GM12873 (cell line): Measurements from ENCODE around the gene CNFN.

Experiments
- TF ChIP-seq, protein P1 (sequence below): IDR thresholded peaks from 2 replicates; pipeline ENCODE4 v1.5.1; 2012; ENCODE audit warnings: low read depth, mild to moderate bottlenecking, moderate library complexity, low read length, control low read depth; ENCODE audit not compliant: insufficient read depth; ENCODE audit errors: missing control alignments

Gene CNFN

DNA sequence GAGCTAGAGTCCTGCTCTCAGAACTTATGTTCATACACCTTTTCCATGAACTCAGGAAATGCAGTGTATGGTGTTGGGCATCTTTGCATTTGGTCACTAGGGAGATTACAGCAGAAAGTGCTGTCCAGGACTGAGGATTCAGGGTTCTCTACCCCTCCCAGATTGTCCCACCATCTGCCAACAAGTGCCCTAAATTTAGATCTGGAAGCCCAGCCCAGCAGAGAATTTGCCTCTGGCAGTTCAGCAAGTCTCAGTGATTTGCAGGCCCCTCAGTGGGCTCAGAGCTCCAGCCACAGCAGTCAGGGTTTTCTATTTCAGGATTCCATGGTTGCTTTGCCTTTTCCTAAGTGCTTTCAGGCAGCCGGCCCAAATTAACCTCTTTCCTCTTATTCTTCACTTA lies 23.4 kb downstream of the CNFN start:
- TF ChIP-seq, protein P1, sequence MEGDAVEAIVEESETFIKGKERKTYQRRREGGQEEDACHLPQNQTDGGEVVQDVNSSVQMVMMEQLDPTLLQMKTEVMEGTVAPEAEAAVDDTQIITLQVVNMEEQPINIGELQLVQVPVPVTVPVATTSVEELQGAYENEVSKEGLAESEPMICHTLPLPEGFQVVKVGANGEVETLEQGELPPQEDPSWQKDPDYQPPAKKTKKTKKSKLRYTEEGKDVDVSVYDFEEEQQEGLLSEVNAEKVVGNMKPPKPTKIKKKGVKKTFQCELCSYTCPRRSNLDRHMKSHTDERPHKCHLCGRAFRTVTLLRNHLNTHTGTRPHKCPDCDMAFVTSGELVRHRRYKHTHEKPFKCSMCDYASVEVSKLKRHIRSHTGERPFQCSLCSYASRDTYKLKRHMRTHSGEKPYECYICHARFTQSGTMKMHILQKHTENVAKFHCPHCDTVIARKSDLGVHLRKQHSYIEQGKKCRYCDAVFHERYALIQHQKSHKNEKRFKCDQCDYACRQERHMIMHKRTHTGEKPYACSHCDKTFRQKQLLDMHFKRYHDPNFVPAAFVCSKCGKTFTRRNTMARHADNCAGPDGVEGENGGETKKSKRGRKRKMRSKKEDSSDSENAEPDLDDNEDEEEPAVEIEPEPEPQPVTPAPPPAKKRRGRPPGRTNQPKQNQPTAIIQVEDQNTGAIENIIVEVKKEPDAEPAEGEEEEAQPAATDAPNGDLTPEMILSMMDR, result no peak

DNA sequence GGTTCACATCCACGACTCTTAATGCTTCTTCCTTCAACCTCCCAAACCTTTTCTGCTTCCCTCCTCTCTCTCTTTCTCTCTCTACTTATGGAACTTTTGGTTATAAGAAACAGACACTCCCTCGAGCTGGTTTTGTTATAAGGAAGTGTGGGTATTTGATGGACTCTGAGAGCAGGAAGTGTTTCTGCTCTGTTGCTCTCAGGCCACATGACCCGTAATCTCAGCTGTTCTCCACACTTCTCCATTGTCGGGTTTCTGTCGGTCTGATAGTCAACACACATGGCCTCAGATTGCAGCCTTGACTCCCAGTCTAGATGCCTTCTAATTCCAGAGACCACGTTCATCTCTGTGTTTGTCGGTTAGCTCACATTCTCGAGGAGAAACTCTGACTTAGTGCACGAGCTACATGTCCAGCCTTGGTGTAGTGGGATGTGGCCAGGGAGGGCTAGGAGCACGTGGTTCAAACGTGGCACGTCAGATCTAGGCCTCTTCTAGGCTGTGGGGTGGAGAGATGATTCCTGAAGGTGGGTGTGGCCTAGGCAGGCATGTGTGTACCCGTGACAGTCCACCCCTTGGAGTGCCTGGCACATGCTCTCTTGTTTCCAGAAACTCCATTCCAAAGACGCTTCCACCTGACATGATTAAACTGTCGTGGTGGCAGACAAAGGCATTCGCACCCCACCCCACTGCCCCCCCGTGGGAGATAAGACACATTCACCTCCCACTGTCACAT lies 26.3 kb downstream of the CNFN start:
- TF ChIP-seq, protein P1, result no peak

DNA sequence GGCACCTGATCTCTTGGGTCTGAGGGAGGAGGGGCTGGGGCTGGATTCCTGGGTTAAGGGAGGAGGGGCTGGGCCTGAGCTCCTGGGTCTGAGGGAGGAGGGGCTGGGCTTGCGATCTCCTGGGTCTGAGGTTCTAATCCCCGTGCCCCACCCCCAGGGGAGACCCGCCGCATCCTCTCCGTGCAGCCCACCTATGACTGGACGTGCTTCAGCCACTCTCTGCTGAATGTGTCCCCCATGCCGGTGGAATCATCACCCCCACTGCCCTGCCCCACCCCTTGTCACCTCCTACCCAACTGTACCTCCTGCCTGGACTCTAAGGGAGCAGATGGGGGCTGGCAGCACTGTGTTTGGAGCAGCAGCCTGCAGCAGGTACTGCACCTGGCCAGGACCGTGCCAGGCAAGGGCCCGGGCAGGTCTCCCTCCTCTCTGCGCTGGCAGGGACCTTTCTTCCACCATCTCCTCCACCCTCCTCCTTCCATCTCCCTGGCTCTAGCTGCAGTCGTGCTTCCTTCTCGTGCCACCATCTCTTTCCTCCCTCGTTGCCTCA lies 27.1 kb downstream of the CNFN start:
- TF ChIP-seq, protein P1, result no peak

DNA sequence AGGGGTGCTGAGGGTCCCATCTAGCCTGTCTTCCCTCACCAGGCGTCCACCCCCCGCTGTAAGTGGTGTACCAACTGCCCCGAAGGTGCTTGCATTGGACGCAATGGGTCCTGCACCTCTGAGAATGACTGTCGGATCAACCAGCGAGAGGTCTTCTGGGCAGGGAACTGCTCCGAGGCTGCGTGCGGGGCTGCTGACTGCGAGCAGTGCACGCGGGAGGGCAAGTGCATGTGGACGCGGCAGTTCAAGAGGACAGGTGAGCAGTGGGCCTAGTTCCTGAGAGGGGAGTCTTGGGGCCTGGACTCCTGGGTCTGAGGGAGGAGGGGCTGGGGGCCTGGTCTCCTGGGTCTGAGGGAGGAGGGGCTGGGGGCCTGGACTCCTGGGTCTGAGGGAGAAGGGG lies 27.8 kb downstream of the CNFN start:
- TF ChIP-seq, protein P1, result no peak

DNA sequence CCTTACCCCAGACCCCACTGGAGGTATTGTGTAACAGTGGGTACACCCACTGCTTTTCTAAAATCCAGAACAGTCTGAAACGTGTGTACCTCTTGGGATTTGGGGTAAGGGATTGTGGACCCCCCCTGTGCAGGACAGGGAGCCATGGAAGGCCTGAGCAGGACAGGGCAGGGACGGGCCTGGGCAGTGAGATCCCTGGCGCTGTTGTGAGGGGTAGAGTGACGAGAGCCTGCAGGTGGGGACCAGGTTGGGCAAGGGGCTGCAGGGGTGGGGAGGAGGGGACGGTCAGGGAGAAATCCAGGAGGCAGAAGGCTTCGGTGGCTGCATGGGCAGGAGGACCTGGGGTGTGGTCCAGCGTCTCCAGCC lies 28.6 kb downstream of the CNFN start:
- TF ChIP-seq, protein P1, result no peak

DNA sequence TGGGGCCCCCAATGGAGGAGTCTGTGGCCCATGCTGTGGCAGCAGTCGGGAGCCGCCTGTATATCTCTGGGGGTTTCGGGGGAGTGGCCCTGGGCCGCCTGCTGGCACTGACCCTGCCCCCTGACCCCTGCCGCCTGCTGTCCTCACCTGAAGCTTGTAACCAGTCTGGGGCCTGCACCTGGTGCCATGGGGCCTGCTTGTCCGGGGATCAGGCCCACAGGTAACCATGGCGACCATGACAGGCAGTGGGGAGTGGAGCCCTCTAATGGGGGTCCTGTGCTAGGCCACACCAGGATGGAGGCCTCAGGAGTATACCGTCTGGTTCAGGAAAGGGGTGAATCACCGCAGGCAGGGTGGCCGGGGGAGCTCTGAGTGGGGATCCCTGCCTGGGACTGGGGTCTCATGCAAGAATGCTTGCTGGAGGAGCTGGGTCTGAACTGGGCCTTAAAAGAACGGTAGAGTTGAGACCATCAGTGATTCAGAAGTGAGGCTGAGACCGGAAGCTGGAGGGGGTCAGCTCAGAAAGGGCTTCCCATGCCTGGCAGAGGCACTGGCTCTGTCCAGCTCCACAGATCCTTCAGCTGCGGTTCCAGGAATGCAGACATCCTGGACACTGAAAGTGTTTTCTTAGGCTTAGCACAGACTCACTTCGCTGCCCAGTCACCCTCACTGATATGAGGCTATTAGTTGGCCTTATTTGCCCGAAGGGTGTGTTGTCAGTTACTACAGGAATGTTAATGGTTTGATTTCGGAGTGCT lies 29.1 kb downstream of the CNFN start:
- TF ChIP-seq, protein P1, result no peak

DNA sequence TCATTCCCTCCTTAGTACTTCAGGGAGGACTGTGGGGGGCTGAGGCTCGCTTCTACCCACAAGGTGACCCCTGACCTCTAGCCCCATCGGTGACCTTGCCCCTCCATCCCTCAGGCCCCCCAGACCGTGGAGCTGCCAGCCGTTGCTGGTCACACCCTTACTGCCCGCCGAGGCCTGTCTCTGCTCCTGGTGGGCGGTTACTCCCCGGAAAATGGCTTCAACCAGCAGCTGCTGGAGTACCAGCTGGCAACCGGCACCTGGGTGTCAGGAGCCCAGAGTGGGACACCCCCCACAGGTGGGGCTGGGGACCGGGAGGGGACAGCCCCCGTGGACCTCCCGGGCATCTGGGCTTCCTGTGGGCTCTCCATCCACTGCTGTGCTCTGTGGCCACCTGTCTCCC lies 32.8 kb downstream of the CNFN start:
- TF ChIP-seq, protein P1, result no peak
